Measurements from ENCODE around the gene GALNT7. TPM values are rescaled to one million over a fixed set of nuclear protein-coding genes. Genes with fewer than 3 reads are reported as not detected.

Gene GALNT7
- total RNA-seq, 2 donors from 2014 or later, result 83.5 to 138 TPM

- TF ChIP-seq CTCF (IDR thresholded peaks at IDR 0.05), result no peak
- intact Hi-C loops (cut with DNase I), result loop anchor here (5.0 kb wide), 1 partner anchor 242 kb away; no protein-coding TSS in a partner anchor
- H3K9me3 ChIP-seq, result no peaks in the 10 kb centered on the region
Observed at GRCh38 chr4:173254646-173255045, 86.0 kb downstream of the GALNT7 start.

GRCh38 chr4:173256825-173257224, 88.2 kb downstream of the GALNT7 start:
- Histone ChIP-seq H3K4me3 (no peak overlapping the region), H3K9me3 (no peaks in the 10 kb centered on the region), H3K27me3 (no peaks in the 10 kb centered on the region), H3K27ac (no peak overlapping the region), H3K36me3 (no peaks in the 10 kb centered on the region), H3K9ac (ENCODE audit: low read depth in 2 of 2, low read length in 2 of 2) (no peak overlapping the region), H3K4me1 (no peaks in the 10 kb centered on the region)
- DNase-seq, result no peak
- no peak for TF ChIP-seq CTCF (IDR thresholded peaks at IDR 0.05)
- intact Hi-C loops (cut with DNase I), result loop anchor here (5.0 kb wide), 1 partner anchor 245 kb away; no protein-coding TSS in a partner anchor

More at GRCh38 chr4:173254646-173255045, 86.0 kb downstream of the GALNT7 start:
- no peak overlapping the region for H3K4me3 ChIP-seq
- no peak overlapping the region for H3K9ac ChIP-seq (ENCODE audit: low read depth in 2 of 2, low read length in 2 of 2)
- H3K4me1 ChIP-seq, result no peaks in the 10 kb centered on the region
- no peaks in the 10 kb centered on the region for H3K36me3 ChIP-seq
- no peak for DNase-seq
- no peak overlapping the region for H3K27ac ChIP-seq
- no peaks in the 10 kb centered on the region for H3K27me3 ChIP-seq

GRCh38 chr4:173257732-173258717, 89.4 kb downstream of the GALNT7 start:
- H3K4me1 ChIP-seq, result no peaks in the 10 kb centered on the region
- DNase-seq, result peak; percentile 61
- no peak overlapping the region for H3K9ac ChIP-seq (ENCODE audit: low read depth in 2 of 2, low read length in 2 of 2)
- H3K27ac ChIP-seq, result no peak overlapping the region
- H3K4me3 ChIP-seq, result no peak overlapping the region
- intact Hi-C loops (cut with DNase I), result loop anchor here (2.0 to 5.0 kb wide), 2 partner anchors 233 to 246 kb away; no protein-coding TSS in a partner anchor
- no peaks in the 10 kb centered on the region for H3K9me3 ChIP-seq
- no peaks in the 10 kb centered on the region for H3K27me3 ChIP-seq
- no peaks in the 10 kb centered on the region for H3K36me3 ChIP-seq
- TF ChIP-seq CTCF (IDR thresholded peaks at IDR 0.05), result peak; percentile 61

- no peak for DNase-seq
- intact Hi-C loops (cut with DNase I), result loop anchor here (2.0 to 5.0 kb wide), 2 partner anchors 234 to 247 kb away; no protein-coding TSS in a partner anchor
- H3K9me3 ChIP-seq, result no peaks in the 10 kb centered on the region
Observed at GRCh38 chr4:173258866-173259265, 90.3 kb downstream of the GALNT7 start.

More at GRCh38 chr4:173258866-173259265, 90.3 kb downstream of the GALNT7 start:
- H3K4me1 ChIP-seq, result no peaks in the 10 kb centered on the region
- no peak overlapping the region for H3K9ac ChIP-seq (ENCODE audit: low read depth in 2 of 2, low read length in 2 of 2)
- H3K27me3 ChIP-seq, result no peaks in the 10 kb centered on the region
- TF ChIP-seq CTCF (IDR thresholded peaks at IDR 0.05), result no peak
- H3K27ac ChIP-seq, result no peak overlapping the region
- no peak overlapping the region for H3K4me3 ChIP-seq
- H3K36me3 ChIP-seq, result no peaks in the 10 kb centered on the region

Measured in colonic mucosa (tissue), 4 donors.